HepG2 (cell line): ENCODE results near the gene ULBP1. TPM values are rescaled to one million over a fixed set of nuclear protein-coding genes. Genes with fewer than 3 reads are reported as not detected.

Experiments used
- ATAC-seq: fragments of 200-7000 bp; cut with Tn5 transposase; 3 replicates; pipeline ENCODE4 v1.9.1; 2020; ENCODE audit warnings: mild to moderate bottlenecking, moderate library complexity
- BruUV-seq: library from RNA; stranded (reverse); fragments of 400-500 nt; replicated peaks from 2 replicates; lab custom pipeline; 2021; lab: Mats Ljungman, UMichigan
- CTCF ChIA-PET: fragments of 300-600 bp; formaldehyde crosslinking; extraction: SDS; loops from one replicate; lab custom pipeline; 2021; ENCODE audit warnings: low total read pairs, inconsistent platforms, low intra/inter-chr PET ratio; lab: Yijun Ruan, JAX
- POLR2A ChIA-PET: fragments of 350-600 bp; sonication (Branson Sonifier 250); formaldehyde crosslinking; loops from one replicate; lab custom pipeline; 2020; ENCODE audit warnings: antibody characterized with exemption, inconsistent platforms; lab: Yijun Ruan, JAX
- DNase-seq: peaks from one replicate; pipeline ENCODE4 v3.0.0-alpha.2; 2015; ENCODE audit warnings: low spot score
- FAIRE-seq: peaks from 3 replicates; lab custom pipeline; 2011; peaks lifted over from hg19 to GRCh38; lab: Jason Lieb, UNC
- H2AFZ ChIP-seq: one replicate; pipeline ENCODE4 v1.6.1; 2011; ENCODE audit warnings: low read length, inconsistent platforms
- H3K27ac ChIP-seq: fragments of 300-600 bp; 3 replicates; pipeline ENCODE4 v1.8.0; 2011; ENCODE audit warnings: mixed run types, mild to moderate bottlenecking, mixed read lengths, low read length, inconsistent platforms; ENCODE audit not compliant: insufficient read depth; ENCODE audit errors: extremely low read length
- H3K27me3 ChIP-seq, 2 experiments: fragments of 200-600 bp in 1 of 2; 2 replicates in 1 of 2; 3 replicates in 1 of 2; pipeline versions ENCODE4 v1.6.0 to v1.8.0; 2011; ENCODE audit warnings: low read length in 2 of 2, mild to moderate bottlenecking in 2 of 2, moderate library complexity in 2 of 2, inconsistent platforms in 1 of 2; ENCODE audit not compliant: insufficient read depth in 2 of 2, control insufficient read depth in 1 of 2
- H3K36me3 ChIP-seq, 2 experiments: fragments of 200-600 bp in 1 of 2; replicated peaks in 1 of 2; 2 replicates in 1 of 2; 3 replicates in 1 of 2; pipeline versions ENCODE4 v1.5.1 to v1.8.0; 2011; ENCODE audit warnings: low read length in 2 of 2, inconsistent platforms in 1 of 2; ENCODE audit not compliant: insufficient read depth in 2 of 2, control insufficient read depth in 1 of 2
- H3K4me1 ChIP-seq: 2 replicates; pipeline ENCODE4 v1.5.1; 2012; ENCODE audit warnings: low read length, inconsistent platforms; ENCODE audit not compliant: insufficient read depth
- H3K4me2 ChIP-seq: 2 replicates; pipeline ENCODE4 v1.6.0; 2011; ENCODE audit warnings: low read depth, low read length, inconsistent platforms
- H3K4me3 ChIP-seq, 3 experiments: fragments of 200-600 bp in 1 of 3; sonication (generic), shearing (Covaris generic) in 1 of 3; replicated peaks in 1 of 3; 2 replicates each; pipeline ENCODE4 v1.5.1; 2011 to 2016; ENCODE audit warnings: low read length in 3 of 3, inconsistent platforms in 2 of 3, low read depth in 2 of 3, mild to moderate bottlenecking in 2 of 3, control low read depth in 1 of 3, mixed read lengths in 1 of 3; ENCODE audit not compliant: insufficient read depth in 1 of 3
- H3K79me2 ChIP-seq: one replicate; pipeline ENCODE4 v1.6.1; 2011; ENCODE audit warnings: low read length, inconsistent platforms; ENCODE audit not compliant: insufficient read depth
- H3K9ac ChIP-seq: 2 replicates; pipeline ENCODE4 v1.6.0; 2011; ENCODE audit warnings: mild to moderate bottlenecking, low read depth, low read length, inconsistent platforms; ENCODE audit not compliant: insufficient read depth
- H3K9me3 ChIP-seq: 2 replicates; pipeline ENCODE4 v1.5.1; 2012; ENCODE audit warnings: mild to moderate bottlenecking, low read length
- H4K20me1 ChIP-seq: 2 replicates; pipeline ENCODE4 v1.6.0; 2011; ENCODE audit warnings: inconsistent platforms, mild to moderate bottlenecking, low read length, moderate library complexity; ENCODE audit not compliant: insufficient read depth
- DBP ChIP-seq: sonication (generic); formaldehyde crosslinking; IDR thresholded peaks from 2 replicates; pipeline ENCODE4 v1.4.0; 2020; ENCODE audit warnings: missing genetic modification reagents; ENCODE audit errors: not compliant biosample characterization
- ELF1 ChIP-seq: sonication (generic); formaldehyde crosslinking; IDR thresholded peaks from 2 replicates; pipeline ENCODE4 v1.4.0; 2020; ENCODE audit warnings: missing genetic modification reagents
- FOXM1 ChIP-seq: sonication (generic); formaldehyde crosslinking; IDR thresholded peaks from 2 replicates; pipeline ENCODE4 v1.5.0; 2020; ENCODE audit warnings: missing genetic modification reagents
- FOXO1 ChIP-seq: sonication (generic); formaldehyde crosslinking; IDR thresholded peaks from 2 replicates; pipeline ENCODE4 v1.4.0; 2020; ENCODE audit warnings: missing genetic modification reagents
- HOXA5 ChIP-seq: sonication (generic); formaldehyde crosslinking; IDR thresholded peaks from 2 replicates; pipeline ENCODE4 v1.4.0; 2020; ENCODE audit warnings: missing genetic modification reagents
- KAT2B ChIP-seq: fragments of 150-350 bp; IDR thresholded peaks from 2 replicates; pipeline ENCODE4 v1.6.1; 2014; ENCODE audit warnings: low read depth, low read length, borderline replicate concordance
- KDM2A ChIP-seq: sonication (generic); formaldehyde crosslinking; IDR thresholded peaks from 2 replicates; pipeline ENCODE4 v1.4.0; 2020; ENCODE audit warnings: low read depth, missing genetic modification reagents, borderline replicate concordance
- RAD21 ChIP-seq: fragments of 450-650 bp; formaldehyde crosslinking; IDR thresholded peaks from 2 replicates; pipeline ENCODE4 v1.5.0; 2020; ENCODE audit warnings: mild to moderate bottlenecking
- RFX5 ChIP-seq: IDR thresholded peaks from 2 replicates; pipeline ENCODE4 v1.6.1; 2011; ENCODE audit warnings: low read depth, low read length, improper control_type of control experiment
- TBP ChIP-seq: sonication (generic); formaldehyde crosslinking; IDR thresholded peaks from 2 replicates; pipeline ENCODE4 v1.5.0; 2020; ENCODE audit warnings: missing genetic modification reagents
- ZNF382 ChIP-seq: sonication (generic); formaldehyde crosslinking; IDR thresholded peaks from 2 replicates; pipeline ENCODE4 v1.5.0; 2020; ENCODE audit warnings: missing genetic modification reagents, mild to moderate bottlenecking, borderline replicate concordance
- ZNF556 ChIP-seq: sonication (generic); formaldehyde crosslinking; IDR thresholded peaks from 2 replicates; pipeline ENCODE4 v1.4.0; 2020; ENCODE audit warnings: mild to moderate bottlenecking, missing genetic modification reagents, borderline replicate concordance
- ZNF670 ChIP-seq: sonication (generic); formaldehyde crosslinking; IDR thresholded peaks from 2 replicates; pipeline ENCODE4 v1.8.0; 2022; ENCODE audit warnings: mild to moderate bottlenecking, missing genetic modification reagents, borderline replicate concordance
- ZNF746 ChIP-seq: sonication (generic); formaldehyde crosslinking; IDR thresholded peaks from 2 replicates; pipeline ENCODE4 v1.8.0; 2022; ENCODE audit warnings: mild to moderate bottlenecking, missing genetic modification reagents
- ZNF75D ChIP-seq: sonication (generic); formaldehyde crosslinking; IDR thresholded peaks from 2 replicates; pipeline ENCODE4 v1.8.1; 2023; ENCODE audit warnings: missing genetic modification reagents, mild to moderate bottlenecking, borderline replicate concordance
- ZNF782 ChIP-seq: sonication (generic); formaldehyde crosslinking; IDR thresholded peaks from 2 replicates; pipeline ENCODE4 v1.4.0; 2020; ENCODE audit warnings: missing genetic modification reagents, mild to moderate bottlenecking, borderline replicate concordance
- ZNF790 ChIP-seq: sonication (generic); formaldehyde crosslinking; IDR thresholded peaks from 2 replicates; pipeline ENCODE4 v1.8.0; 2022; ENCODE audit warnings: missing genetic modification reagents, mild to moderate bottlenecking, borderline replicate concordance
- ZSCAN25 ChIP-seq: sonication (generic); formaldehyde crosslinking; IDR thresholded peaks from 2 replicates; pipeline ENCODE4 v1.8.0; 2022; ENCODE audit warnings: mild to moderate bottlenecking, missing genetic modification reagents
- WGBS: methylation state at CpG from one replicate; pipeline ENCODE4 v1.1.6; 2017; ENCODE audit warnings: low lambda C conversion rate; 5-methylcytosine and 5-hydroxymethylcytosine counted together
- in situ Hi-C: cut with HindIII; loops from 2 replicates; pipeline ENCODE4 v1.10.0; 2017; ENCODE audit warnings: low pct_unique_long_range_greater_than_20kb; ENCODE audit not compliant: extremely low pct_ligation_motif_present
- intact Hi-C: fragments of 100-400 bp; cut with micrococcal nuclease; formaldehyde crosslinking; loops from one replicate; pipeline ENCODE4 v1.10.0; 2022; ENCODE audit not compliant: unreplicated experiment
- polyA plus RNA-seq, 8 experiments: library from polyadenylated mRNA; depleted of rRNA in 3 of 8; stranded (reverse) in 7 of 8; unstranded in 1 of 8; fragments of >200 nt; fragmentation: Illumina TruSeq in 4 of 8; extraction: Trizol in 4 of 8; gene quantifications; 2 replicates each; pipeline versions ENCODE4 v1.2.1 to v1.2.3, GENCODE V29; 2011 to 2016; ENCODE audit warnings: low read depth in 4 of 8, missing spikeins in 1 of 8, mixed read lengths in 1 of 8; ENCODE audit not compliant: insufficient read depth in 1 of 8
- total RNA-seq, 5 experiments: library from RNA; depleted of rRNA; stranded (reverse); fragments of >200 nt; fragmentation: Illumina TruSeq; extraction: Trizol; gene quantifications; 2 replicates each; pipeline ENCODE4 v1.2.3, GENCODE V29; 2016; ENCODE audit warnings: low read depth in 1 of 5
- TF ChIP-seq, protein P1 (sequence below): conservative IDR thresholded peaks from 2 replicates; pipeline ENCODE4 v1.6.1; 2018; ENCODE audit warnings: missing genetic modification reagents
- TF ChIP-seq, protein P2 (sequence below): sonication (generic); formaldehyde crosslinking; IDR thresholded peaks from 2 replicates; pipeline ENCODE4 v1.4.0; 2020; ENCODE audit warnings: missing genetic modification reagents, mild to moderate bottlenecking, borderline replicate concordance

The ULBP1 gene
- total and polyA plus RNA-seq, 2 of the 13 experiments (the other 11 are each of a cell fraction or from before 2014, with no cell fraction given) = 0.04 to 0.09 TPM

GRCh38 chr6:149917679-149918078, 46.1 kb upstream of the ULBP1 start (continued):
- TF ChIP-seq ZNF670 (no peak), RAD21 (no peak), KAT2B (no peak), ZNF556 (no peak), HOXA5 (no peak), ZSCAN25 (CRISPR knock-in tag) (no peak)

- Histone ChIP-seq H3K27me3 (peaks cover 9 to 66% of the 10 kb centered on the region in 2 experiments), H3K79me2 (no peaks in the 10 kb centered on the region), H2AFZ (no peak overlapping the region), H3K4me3 (no peak overlapping the region), H3K4me2 (no peak overlapping the region), H4K20me1 (no peaks in the 10 kb centered on the region), H3K27ac (no peak overlapping the region), H3K4me1 (peaks cover 13% of the 10 kb centered on the region), H3K36me3 (no peaks in the 10 kb centered on the region), H3K9ac (no peak overlapping the region), H3K9me3 (no peaks in the 10 kb centered on the region)
- DNase-seq = no peak
- no peak for ATAC-seq
- ChIA-PET CTCF (interaction anchor here (1.6 kb wide), 1 partner anchor 84 kb away, joined by 7 read pairs; no protein-coding TSS in a partner anchor), POLR2A (no interaction called here)
- in situ Hi-C loops = no loop called here
- no peak for FAIRE-seq
- 10% methylated on average over 6 of the region's 6 CpGs for WGBS
- no TSS peak for BruUV-seq
- intact Hi-C loops = no loop called here
- TF ChIP-seq, protein P1, sequence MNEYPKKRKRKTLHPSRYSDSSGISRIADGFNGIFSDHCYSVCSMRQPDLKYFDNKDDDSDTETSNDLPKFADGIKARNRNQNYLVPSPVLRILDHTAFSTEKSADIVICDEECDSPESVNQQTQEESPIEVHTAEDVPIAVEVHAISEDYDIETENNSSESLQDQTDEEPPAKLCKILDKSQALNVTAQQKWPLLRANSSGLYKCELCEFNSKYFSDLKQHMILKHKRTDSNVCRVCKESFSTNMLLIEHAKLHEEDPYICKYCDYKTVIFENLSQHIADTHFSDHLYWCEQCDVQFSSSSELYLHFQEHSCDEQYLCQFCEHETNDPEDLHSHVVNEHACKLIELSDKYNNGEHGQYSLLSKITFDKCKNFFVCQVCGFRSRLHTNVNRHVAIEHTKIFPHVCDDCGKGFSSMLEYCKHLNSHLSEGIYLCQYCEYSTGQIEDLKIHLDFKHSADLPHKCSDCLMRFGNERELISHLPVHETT (CRISPR knock-in tag) = no peak
- TF ChIP-seq ELF1 (CRISPR knock-in tag) (no peak), TBP (no peak), KDM2A (CRISPR knock-in tag) (no peak), ZNF382 (no peak), FOXO1 (no peak), RFX5 (no peak), DBP (no peak), ZNF746 (CRISPR knock-in tag) (no peak), ZNF790 (CRISPR knock-in tag) (no peak), ZNF782 (CRISPR knock-in tag) (no peak), ZNF75D (CRISPR knock-in tag) (no peak), FOXM1 (CRISPR knock-in tag) (no peak)
- TF ChIP-seq, protein P2, sequence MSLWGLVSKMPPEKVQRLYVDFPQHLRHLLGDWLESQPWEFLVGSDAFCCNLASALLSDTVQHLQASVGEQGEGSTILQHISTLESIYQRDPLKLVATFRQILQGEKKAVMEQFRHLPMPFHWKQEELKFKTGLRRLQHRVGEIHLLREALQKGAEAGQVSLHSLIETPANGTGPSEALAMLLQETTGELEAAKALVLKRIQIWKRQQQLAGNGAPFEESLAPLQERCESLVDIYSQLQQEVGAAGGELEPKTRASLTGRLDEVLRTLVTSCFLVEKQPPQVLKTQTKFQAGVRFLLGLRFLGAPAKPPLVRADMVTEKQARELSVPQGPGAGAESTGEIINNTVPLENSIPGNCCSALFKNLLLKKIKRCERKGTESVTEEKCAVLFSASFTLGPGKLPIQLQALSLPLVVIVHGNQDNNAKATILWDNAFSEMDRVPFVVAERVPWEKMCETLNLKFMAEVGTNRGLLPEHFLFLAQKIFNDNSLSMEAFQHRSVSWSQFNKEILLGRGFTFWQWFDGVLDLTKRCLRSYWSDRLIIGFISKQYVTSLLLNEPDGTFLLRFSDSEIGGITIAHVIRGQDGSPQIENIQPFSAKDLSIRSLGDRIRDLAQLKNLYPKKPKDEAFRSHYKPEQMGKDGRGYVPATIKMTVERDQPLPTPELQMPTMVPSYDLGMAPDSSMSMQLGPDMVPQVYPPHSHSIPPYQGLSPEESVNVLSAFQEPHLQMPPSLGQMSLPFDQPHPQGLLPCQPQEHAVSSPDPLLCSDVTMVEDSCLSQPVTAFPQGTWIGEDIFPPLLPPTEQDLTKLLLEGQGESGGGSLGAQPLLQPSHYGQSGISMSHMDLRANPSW (CRISPR knock-in tag) = no peak
Observed at GRCh38 chr6:149918151-149918905, 45.4 kb upstream of the ULBP1 start.
